T-cell (primary cell): ENCODE data around the gene DTL. TPM values are rescaled to one million over a fixed set of nuclear protein-coding genes. Genes with fewer than 3 reads are reported as not detected.
A peak's percentile ranks its signal among the peaks of the same experiment; 100 is the strongest.

Experiments
- ATAC-seq, 4 experiments: fragments of 200-7000 bp in 3 of 4; fragments of 150-1000 bp in 1 of 4; cut with Tn5 transposase; replicated peaks in 1 of 4; 1 replicate in 3 of 4; 2 replicates in 1 of 4; pipeline ENCODE4 v1.10.0; 2021; ENCODE audit warnings: moderate library complexity in 3 of 4, mild to moderate bottlenecking in 2 of 4, moderate number of reproducible peaks in 1 of 4
- CTCF ChIA-PET, 2 donors: fragments of 300-600 bp; sonication (Branson Sonifier 250); formaldehyde crosslinking; loops; one replicate each; lab custom pipeline; 2022; ENCODE audit warnings: antibody characterized with exemption in 2 of 2; lab: Charles Lee
- POLR2A ChIA-PET, 2 donors: fragments of 300-600 bp; sonication (Branson Sonifier 250); formaldehyde crosslinking; loops; one replicate each; lab custom pipeline; 2022; ENCODE audit warnings: antibody characterized with exemption in 2 of 2; lab: Charles Lee
- DNase-seq, 35 experiments: peaks; one replicate each; pipeline versions ENCODE4 v3.0.0 to v3.0.0-alpha.2; 2013 to 2023
- H3K27ac ChIP-seq: one replicate; pipeline ENCODE4 v1.5.1; 2013; ENCODE audit warnings: low read length
- H3K27me3 ChIP-seq, 2 experiments: replicated peaks in 1 of 2; 1 replicate in 1 of 2; 2 replicates in 1 of 2; pipeline versions ENCODE4 v1.6.1 to v1.7.0; 2013; ENCODE audit warnings: low read length in 1 of 2, mixed read lengths in 1 of 2; ENCODE audit not compliant: control insufficient read depth in 2 of 2, insufficient read depth in 2 of 2; ENCODE audit errors: extremely low read depth in 1 of 2
- H3K36me3 ChIP-seq, 2 donors: 1 replicate in 1 of 2; 2 replicates in 1 of 2; pipeline versions ENCODE4 v1.6.1 to v1.7.0; 2013; ENCODE audit warnings: low read length in 1 of 2; ENCODE audit not compliant: control insufficient read depth in 2 of 2, insufficient read depth in 1 of 2; ENCODE audit errors: extremely low read depth in 1 of 2
- H3K4me1 ChIP-seq, 2 experiments: 1 replicate in 1 of 2; 2 replicates in 1 of 2; pipeline versions ENCODE4 v1.6.1 to v1.7.0; 2013; ENCODE audit warnings: low read length in 2 of 2, mixed read lengths in 1 of 2; ENCODE audit not compliant: insufficient read depth in 2 of 2, control insufficient read depth in 1 of 2; ENCODE audit errors: extremely low read depth in 1 of 2
- H3K4me3 ChIP-seq, 2 donors: 1 replicate in 1 of 2; 2 replicates in 1 of 2; pipeline versions ENCODE4 v1.5.1 to v1.7.0; 2013; ENCODE audit warnings: mild to moderate bottlenecking in 2 of 2, low read length in 1 of 2, moderate library complexity in 1 of 2; ENCODE audit not compliant: control insufficient read depth in 1 of 2; ENCODE audit errors: extremely low read depth in 1 of 2
- H3K9me3 ChIP-seq: 2 replicates; pipeline ENCODE4 v1.7.0; 2013
- H3K27ac Mint-ChIP-seq, 2 donors: one replicate each; pipeline ENCODE4 v1.8.0; 2020 to 2021; ENCODE audit warnings: mild to moderate bottlenecking in 2 of 2, mixed read lengths in 2 of 2
- H3K27me3 Mint-ChIP-seq, 2 donors: one replicate each; pipeline ENCODE4 v1.8.0; 2021 to 2022; ENCODE audit warnings: mixed read lengths in 2 of 2
- H3K36me3 Mint-ChIP-seq: one replicate; pipeline ENCODE4 v1.8.0; 2021; ENCODE audit warnings: mixed read lengths
- H3K4me1 Mint-ChIP-seq, 3 donors: one replicate each; pipeline ENCODE4 v1.8.0; 2020 to 2022; ENCODE audit warnings: mixed read lengths in 3 of 3, mild to moderate bottlenecking in 1 of 3
- H3K4me3 Mint-ChIP-seq, 3 donors: one replicate each; pipeline ENCODE4 v1.8.0; 2020 to 2022; ENCODE audit warnings: mild to moderate bottlenecking in 3 of 3, mixed read lengths in 3 of 3, moderate library complexity in 3 of 3
- H3K9me3 Mint-ChIP-seq, 3 donors: one replicate each; pipeline ENCODE4 v1.8.0; 2020 to 2022; ENCODE audit warnings: mixed read lengths in 3 of 3
- WGBS: methylation state at CpG from one replicate; pipeline ENCODE4 v1.1.5; 2013; ENCODE audit warnings: missing lambda C conversion rate; ENCODE audit not compliant: insufficient coverage; 5-methylcytosine and 5-hydroxymethylcytosine counted together
- total RNA-seq, 35 experiments: library from RNA in 6 of 35; stranded (reverse) in 6 of 35; fragments of 120-200 nt in 1 of 35; gene quantifications; one replicate each; pipeline versions ENCODE4 v1.2.1 to v1.2.4 and lab custom pipeline; 2013 to 2026

The DTL gene
- total RNA-seq, 5 donors from 2014 or later (not counting 1 experiment from before 2014, with no cell fraction given), result 0.44 to 1.9 (median 1.2) TPM

DNA sequence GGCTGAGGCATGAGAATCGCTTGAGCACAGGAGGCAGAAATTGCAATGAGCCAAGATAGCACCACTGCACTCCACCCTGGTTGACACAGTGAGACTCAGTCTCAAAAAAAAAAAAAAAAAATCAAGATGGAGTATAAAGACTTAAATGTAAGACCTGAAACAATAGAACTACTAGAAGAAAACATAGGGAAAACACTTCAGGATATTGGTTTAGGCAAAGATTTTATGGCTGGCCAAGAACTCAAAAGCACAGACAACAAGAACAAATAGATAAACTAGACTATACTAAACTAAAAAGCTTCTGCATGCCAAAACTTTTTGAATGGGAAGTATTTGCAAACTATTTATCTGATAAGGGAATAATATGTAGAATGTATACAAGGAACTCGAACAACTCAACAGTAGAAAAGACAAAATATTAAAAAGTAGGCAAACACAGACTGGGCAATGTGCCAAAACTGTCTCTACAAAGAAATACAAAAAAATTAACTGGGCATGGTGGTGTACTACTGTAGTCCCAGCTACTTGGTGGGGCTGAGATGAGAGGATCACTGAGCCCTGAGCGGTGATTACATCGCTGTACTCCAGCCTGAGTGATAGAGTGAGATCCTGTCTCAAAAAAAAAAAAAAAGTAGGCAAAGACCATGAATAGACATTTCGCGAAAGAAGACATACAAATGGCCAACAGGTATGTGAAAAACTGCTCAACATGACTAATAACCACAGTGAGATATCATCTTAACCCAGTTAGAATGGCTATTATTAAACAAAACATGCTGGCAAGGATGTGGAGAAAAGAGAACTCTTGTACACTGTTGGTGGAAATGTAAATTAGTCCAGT lies 25.3 kb downstream of the DTL start:
- DNase-seq, result no peak
- ChIA-PET POLR2A (no interaction called here), CTCF (interaction anchor here in 1 of 2 donors (0.7 to 2.0 kb wide), 7 partner anchors 10 to 395 kb away, joined by 3 to 6 read pairs (median 4); partner anchors contain the start of genes DTL and INTS7)
- Mint-ChIP-seq H3K27ac (no peak overlapping the region), H3K36me3 (peaks cover 14% of the 10 kb centered on the region), H3K27me3 (no peaks in the 10 kb centered on the region), H3K4me1 (no peaks in the 10 kb centered on the region), H3K4me3 (no peak overlapping the region), H3K9me3 (peaks cover 16 to 23% (median 18%) of the 10 kb centered on the region in 3 donors)
- Histone ChIP-seq H3K9me3 (no peaks in the 10 kb centered on the region), H3K4me1 (no peaks in the 10 kb centered on the region), H3K27me3 (peaks cover 0 to 2% of the 10 kb centered on the region in 2 experiments), H3K27ac (no peak overlapping the region), H3K36me3 (no peaks in the 10 kb centered on the region), H3K4me3 (no peak overlapping the region)
- WGBS, result no CpG with 5 or more reads among the region's 6 CpGs
- ATAC-seq, result no peak

GRCh38 chr1:212062832-212063438 lies 27.4 kb downstream of the DTL start:
- no peaks in the 10 kb centered on the region for H3K4me1 ChIP-seq
- ChIA-PET CTCF (interaction anchor here (0.7 to 3.7 kb wide), 17 partner anchors 8 to 395 kb away, joined by 3 to 48 read pairs (median 7); partner anchors contain the start of genes DTL (in 1 of the 2) and INTS7 (in 1 of the 2)), POLR2A (no interaction called here)
- H3K9me3 ChIP-seq, result no peaks in the 10 kb centered on the region
- Mint-ChIP-seq H3K9me3 (peaks cover under 1 to 3% (median 2%) of the 10 kb centered on the region in 3 donors), H3K4me1 (no peaks in the 10 kb centered on the region), H3K4me3 (no peak overlapping the region), H3K36me3 (peaks cover 4% of the 10 kb centered on the region), H3K27me3 (no peaks in the 10 kb centered on the region), H3K27ac (no peak overlapping the region)
- ATAC-seq, result peak in 3 of 4 experiments; percentile 43 to 54 (median 47)
- H3K27me3 ChIP-seq, result no peaks in the 10 kb centered on the region
- no peak overlapping the region for H3K4me3 ChIP-seq
- no peaks in the 10 kb centered on the region for H3K36me3 ChIP-seq
- WGBS, result no CpG with 5 or more reads among the region's 5 CpGs
- no peak overlapping the region for H3K27ac ChIP-seq
- peak in 1 of 35 experiments; percentile 52 for DNase-seq

DNA sequence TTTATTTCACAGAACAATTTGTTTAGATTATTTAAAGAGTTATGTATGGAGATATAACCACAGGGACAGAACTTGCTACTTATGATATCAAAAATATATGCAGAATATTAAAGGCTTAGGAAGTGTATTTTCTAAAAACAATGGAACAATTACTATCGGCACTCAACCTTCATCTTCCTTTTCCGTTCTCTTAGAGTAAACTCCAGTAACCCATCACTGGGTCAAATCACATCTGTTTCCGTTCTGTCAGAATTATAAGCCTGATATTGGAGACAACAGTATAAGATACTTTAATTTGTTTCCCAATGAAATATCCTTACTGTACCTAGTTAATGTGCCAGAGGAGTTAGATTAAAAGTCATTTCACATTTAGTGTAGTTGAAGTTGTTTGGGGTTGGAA lies 32.2 kb downstream of the DTL start:
- no peaks in the 10 kb centered on the region for H3K9me3 ChIP-seq
- DNase-seq, result no peak
- no peaks in the 10 kb centered on the region for H3K27me3 ChIP-seq
- no peak overlapping the region for H3K4me3 Mint-ChIP-seq
- no peaks in the 10 kb centered on the region for H3K27me3 Mint-ChIP-seq
- H3K9me3 Mint-ChIP-seq, result no peaks in the 10 kb centered on the region
- no peak overlapping the region for H3K27ac Mint-ChIP-seq
- no peaks in the 10 kb centered on the region for H3K4me1 Mint-ChIP-seq
- ChIA-PET CTCF (interaction anchor here in 1 of 2 donors (2.7 kb wide), 1 partner anchor 389 kb away, joined by 14 read pairs; no protein-coding TSS in a partner anchor), POLR2A (no interaction called here)
- ATAC-seq, result no peak
- no peak overlapping the region for H3K4me3 ChIP-seq
- no peaks in the 10 kb centered on the region for H3K36me3 Mint-ChIP-seq
- H3K27ac ChIP-seq, result no peak overlapping the region
- H3K36me3 ChIP-seq, result no peaks in the 10 kb centered on the region
- no peaks in the 10 kb centered on the region for H3K4me1 ChIP-seq
- WGBS, result no CpG with 5 or more reads among the region's 3 CpGs

GRCh38 chr1:212070720-212071302 lies 35.3 kb downstream of the DTL start:
- Histone ChIP-seq H3K4me3 (no peak overlapping the region), H3K27ac (no peak overlapping the region), H3K9me3 (no peaks in the 10 kb centered on the region), H3K27me3 (no peaks in the 10 kb centered on the region), H3K36me3 (no peaks in the 10 kb centered on the region), H3K4me1 (no peaks in the 10 kb centered on the region)
- H3K4me3 Mint-ChIP-seq, result no peak overlapping the region
- ATAC-seq (peak; percentile 58 to 75 (median 68)), DNase-seq (peak in 1 of 35 experiments; percentile 68)
- H3K27ac Mint-ChIP-seq, result no peak overlapping the region
- no peaks in the 10 kb centered on the region for H3K36me3 Mint-ChIP-seq
- CTCF ChIA-PET, result interaction anchor here (0.6 to 4.5 kb wide), 72 partner anchors 8 to 1169 kb away, joined by 3 to 133 read pairs (median 4); partner anchors contain the start of genes DTL (in 2 of the 2), INTS7 (in 2 of the 2), NENF (in 1 of the 2) and PPP2R5A (in 1 of the 2)
- no peaks in the 10 kb centered on the region for H3K27me3 Mint-ChIP-seq
- POLR2A ChIA-PET, result interaction anchor here in 1 of 2 donors (0.6 to 0.7 kb wide), 3 partner anchors 215 to 261 kb away, joined by 3 to 10 read pairs (median 3); no protein-coding TSS in a partner anchor
- no peaks in the 10 kb centered on the region for H3K4me1 Mint-ChIP-seq
- H3K9me3 Mint-ChIP-seq, result no peaks in the 10 kb centered on the region

- Mint-ChIP-seq H3K9me3 (no peaks in the 10 kb centered on the region), H3K27ac (no peak overlapping the region), H3K4me1 (no peaks in the 10 kb centered on the region), H3K4me3 (no peak overlapping the region), H3K27me3 (no peaks in the 10 kb centered on the region), H3K36me3 (no peaks in the 10 kb centered on the region)
- CTCF ChIA-PET, result interaction anchor here (0.6 to 4.5 kb wide), 15 partner anchors 9 to 391 kb away, joined by 3 to 133 read pairs (median 16); partner anchors contain the start of genes DTL (in 1 of the 2), INTS7 (in 1 of the 2) and PPP2R5A (in 1 of the 2)
- ATAC-seq, result no peak
- no peak overlapping the region for H3K27ac ChIP-seq
- no peak overlapping the region for H3K4me3 ChIP-seq
- POLR2A ChIA-PET, result interaction anchor here (0.5 kb wide), 2 partner anchors 399 to 582 kb away, joined by 3 to 4 read pairs; no protein-coding TSS in a partner anchor
- DNase-seq, result no peak
- H3K4me1 ChIP-seq, result no peaks in the 10 kb centered on the region
- no peaks in the 10 kb centered on the region for H3K9me3 ChIP-seq
- H3K36me3 ChIP-seq, result no peaks in the 10 kb centered on the region
- WGBS, result no CpG with 5 or more reads among the region's 1 CpG
- H3K27me3 ChIP-seq, result no peaks in the 10 kb centered on the region
Observed at GRCh38 chr1:212072047-212072446, 36.5 kb downstream of the DTL start.

- Mint-ChIP-seq H3K27me3 (no peaks in the 10 kb centered on the region), H3K9me3 (no peaks in the 10 kb centered on the region), H3K36me3 (no peaks in the 10 kb centered on the region), H3K4me3 (no peak overlapping the region), H3K27ac (no peak overlapping the region), H3K4me1 (no peaks in the 10 kb centered on the region)
- Histone ChIP-seq H3K4me1 (no peaks in the 10 kb centered on the region), H3K9me3 (no peaks in the 10 kb centered on the region), H3K4me3 (no peak overlapping the region), H3K36me3 (no peaks in the 10 kb centered on the region), H3K27me3 (no peaks in the 10 kb centered on the region), H3K27ac (no peak overlapping the region)
- DNase-seq (peak in 1 of 35 experiments; percentile 14), ATAC-seq (no peak)
- POLR2A ChIA-PET, result no interaction called here
- WGBS, result no CpG with 5 or more reads among the region's 1 CpG
- CTCF ChIA-PET, result interaction anchor here (0.6 to 4.5 kb wide), 8 partner anchors 11 to 384 kb away, joined by 3 to 133 read pairs (median 5); partner anchors contain the start of genes DTL (in 1 of the 2) and INTS7 (in 1 of the 2)
Observed at GRCh38 chr1:212073490-212073889, 37.9 kb downstream of the DTL start.
